Astrocyte of the cerebellum (primary cell): ENCODE results near the gene RMRP.
A peak's percentile ranks its signal among the peaks of the same experiment; 100 is the strongest.

Source experiments
- DNase-seq: peaks from one replicate; pipeline ENCODE4 v3.0.0-alpha.2; 2011; ENCODE audit warnings: low read depth
- H3K4me3 ChIP-seq: 2 replicates; pipeline ENCODE4 v1.5.1; 2011; ENCODE audit warnings: mild to moderate bottlenecking, low read depth, low read length, moderate library complexity
- CTCF ChIP-seq: IDR thresholded peaks from 2 replicates; pipeline ENCODE4 v1.5.1; 2012; ENCODE audit warnings: low read length, low read depth, moderate library complexity, mild to moderate bottlenecking; ENCODE audit errors: missing control alignments
- in situ Hi-C: cut with HindIII; loops from 2 replicates; pipeline ENCODE4 v1.10.0; 2017; ENCODE audit warnings: low sequenced_read_pairs

The RMRP gene

GRCh38 chr9:35688558-35689541, 31.0 kb upstream of the RMRP start:
- TF ChIP-seq CTCF = no peak
- in situ Hi-C loops = no loop called here
- H3K4me3 ChIP-seq = peak overlapping the region; percentile 85
- peak; percentile 76 for DNase-seq

GRCh38 chr9:35687972-35688557, 30.2 kb upstream of the RMRP start:
- DNase-seq = no peak
- TF ChIP-seq CTCF = no peak
- in situ Hi-C loops = no loop called here
- H3K4me3 ChIP-seq = peak overlapping the region; percentile 85

- in situ Hi-C loops = no loop called here
Observed at GRCh38 chr9:35687306-35687705, 29.5 kb upstream of the RMRP start.

GRCh38 chr9:35686222-35687203, 28.7 kb upstream of the RMRP start:
- DNase-seq = no peak
- TF ChIP-seq CTCF = no peak
- H3K4me3 ChIP-seq = peak overlapping the region; percentile 85
- in situ Hi-C loops = no loop called here

More at GRCh38 chr9:35687306-35687705, 29.5 kb upstream of the RMRP start:
- peak overlapping the region; percentile 85 for H3K4me3 ChIP-seq
- no peak for TF ChIP-seq CTCF
- no peak for DNase-seq

GRCh38 chr9:35685506-35685905, 27.7 kb upstream of the RMRP start:
- TF ChIP-seq CTCF = no peak
- DNase-seq = no peak
- in situ Hi-C loops = no loop called here
- H3K4me3 ChIP-seq = no peak overlapping the region

- in situ Hi-C loops = no loop called here
- H3K4me3 ChIP-seq = no peak overlapping the region
- no peak for TF ChIP-seq CTCF
- no peak for DNase-seq
Observed at GRCh38 chr9:35684921-35685320, 27.1 kb upstream of the RMRP start.
